Heart right ventricle (tissue), 16 donors: ENCODE results near the gene FBXO9. TPM values are rescaled to one million over a fixed set of nuclear protein-coding genes. Genes with fewer than 3 reads are reported as not detected.

Experiments used
- ATAC-seq, 8 donors: fragments of 200-7000 bp; cut with Tn5 transposase; one replicate each; pipeline ENCODE4 v1.9.1; 2020; ENCODE audit warnings: mild to moderate bottlenecking in 8 of 8, moderate library complexity in 8 of 8, moderate number of reproducible peaks in 1 of 8
- DNase-seq, 2 donors: peaks; one replicate each; pipeline ENCODE4 v3.0.0-alpha.2; 2020
- H3K27ac ChIP-seq, 10 donors: fragments of 200-600 bp; sonication (generic) in 2 of 10; one replicate each; pipeline versions ENCODE4 v1.5.0 to v1.8.0; 2020 to 2022; ENCODE audit warnings: mild to moderate bottlenecking in 3 of 10
- H3K27me3 ChIP-seq, 7 donors: fragments of 200-600 bp; one replicate each; pipeline ENCODE4 v1.8.0; 2021 to 2022; ENCODE audit warnings: mild to moderate bottlenecking in 2 of 7
- H3K36me3 ChIP-seq, 9 donors: fragments of 200-600 bp; sonication (generic) in 1 of 9; one replicate each; pipeline versions ENCODE4 v1.5.0 to v1.8.0; 2020 to 2022; ENCODE audit warnings: mild to moderate bottlenecking in 2 of 9
- H3K4me1 ChIP-seq, 9 donors: fragments of 200-600 bp; sonication (generic) in 1 of 9; one replicate each; pipeline versions ENCODE4 v1.5.0 to v1.8.0; 2020 to 2022; ENCODE audit warnings: mild to moderate bottlenecking in 4 of 9
- H3K4me3 ChIP-seq, 10 donors: fragments of 200-600 bp; sonication (generic) in 2 of 10; one replicate each; pipeline versions ENCODE4 v1.5.0 to v1.8.0; 2020 to 2022; ENCODE audit warnings: mild to moderate bottlenecking in 7 of 10, moderate library complexity in 2 of 10
- H3K9me3 ChIP-seq, 11 donors: fragments of 200-600 bp in 10 of 11; sonication (generic) in 2 of 11; one replicate each; pipeline versions ENCODE4 v1.5.0 to v1.8.0; 2013 to 2022; ENCODE audit warnings: mild to moderate bottlenecking in 2 of 11, control low read depth in 1 of 11, moderate library complexity in 1 of 11
- CTCF ChIP-seq, 9 donors: fragments of 200-600 bp; sonication (generic) in 2 of 9; IDR thresholded peaks; one replicate each; pipeline versions ENCODE4 v1.5.0 to v1.8.0; 2021 to 2022; ENCODE audit warnings: antibody characterized with exemption in 9 of 9, mild to moderate bottlenecking in 5 of 9, moderate library complexity in 1 of 9
- WGBS, 2 donors: extraction: QIAGEN DNeasy Blood & Tissue Kit; methylation state at CpG; one replicate each; pipeline ENCODE4 v1.1.7; 2013; ENCODE audit warnings: inconsistent platforms in 1 of 2; 5-methylcytosine and 5-hydroxymethylcytosine counted together
- intact Hi-C, 10 donors: fragments of 100-400 bp; cut with DNase I; formaldehyde crosslinking; loops; one replicate each; pipeline versions ENCODE4 v1.11.1 to v1.14.2; 2022
- polyA plus RNA-seq, 2 donors: library from polyadenylated mRNA; stranded (reverse); fragments of 200-250 nt; gene quantifications; one replicate each; pipeline ENCODE4 v1.2.3, GENCODE V29; 2013
- total RNA-seq, 10 donors: library from RNA; stranded (reverse); fragmentation: NEBNext Ultra II Directional in 3 of 10; extraction: Animal tissue kit (Norgen Biotek cat#: 25700) in 3 of 10; gene quantifications; one replicate each; pipeline versions ENCODE4 v1.2.1 to v1.2.4, GENCODE V29; 2021 to 2023
- donor health status: Arrhythmogenic right ventricular cardiomyopathy.
- donor health status: ischemic (EF 13 %, LVEDD 7.1; RV severe dilation, severe dysfunction).
- donor health status: healthy with polysubstance abuse.
- donor health status: DM: no; HTN: yes; CAD: no.
- donor health status: DM: no; HTN: no; CAD: no.
- donor health status: ischemic (EF 25% LVEDD 6.9; RV normal size, moderate dysfunction).
- donor health status: ischemic (EF 25% LVEDD 5.7; RV mildly dilated, moderate dysfunction).
- donor health status: healthy.
- donor health status: DM: yes; HTN: yes; CAD: no.
- donor health status: Ischemic cardiomyopathy.
- donor health status: ischemic (EF 35%, LVEDD 5.7; RV mildly dilated, moderate dysfunction).
- donor health status: nonischemic (EF 11% LVEDD 7.7; RV severe dilation, severe dysfunction).
- donor health status: DM: yes; HTN: yes; CAD: no.
- donor health status: PGD.
- donor health status: ischemic (EF 29% LVEDD 5.4; RV normal size, mild dysfunction).
- donor health status: nonischemic (EF 23%, LVEDD 6.1; RV moderate dilation, normal function).

FBXO9 gene
- total and polyA plus RNA-seq, 12 donors = 16.8 to 80.8 (median 61.8) TPM

DNA sequence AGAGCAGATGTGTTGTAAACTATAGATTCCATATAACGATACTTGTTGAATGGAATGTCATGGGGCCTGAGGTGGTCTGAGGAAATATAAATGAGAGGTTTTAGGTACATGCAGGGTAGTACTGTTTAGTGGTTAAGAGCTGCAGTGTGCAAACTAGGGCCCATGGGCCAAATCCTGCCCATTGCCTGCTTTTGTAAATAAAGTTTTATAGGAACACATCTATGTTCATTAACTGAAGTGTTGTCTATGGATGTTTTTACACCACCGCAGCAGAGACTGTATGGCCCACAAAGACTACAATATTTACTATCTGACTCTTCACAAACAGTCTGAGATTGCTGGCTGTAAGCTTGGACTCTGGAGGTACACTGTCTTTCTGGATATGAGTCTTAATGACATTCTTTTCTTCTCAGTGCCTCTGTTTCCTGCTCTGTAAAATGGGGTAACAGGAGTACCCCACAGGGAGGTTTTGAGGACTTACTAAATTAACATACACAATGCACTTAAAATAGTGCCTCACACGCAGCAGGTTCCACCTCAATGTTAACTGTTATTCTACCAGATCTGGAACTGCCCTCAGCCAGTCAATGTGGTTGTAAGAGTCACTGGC is 70.9 kb downstream of the FBXO9 start:
- Histone ChIP-seq H3K4me1 (no peaks in the 10 kb centered on the region), H3K27ac (no peak overlapping the region), H3K27me3 (peaks cover 0 to 11% (median 0%) of the 10 kb centered on the region in 7 donors), H3K4me3 (no peak overlapping the region), H3K36me3 (no peaks in the 10 kb centered on the region), H3K9me3 (no peaks in the 10 kb centered on the region)
- intact Hi-C loops = no loop called here
- no peak for TF ChIP-seq CTCF (IDR thresholded peaks at IDR 0.05)
- DNase-seq = no peak
- ATAC-seq = no peak
- 83 to 88% methylated on average over 3 of the region's 3 CpGs for WGBS, 2 donors

DNA sequence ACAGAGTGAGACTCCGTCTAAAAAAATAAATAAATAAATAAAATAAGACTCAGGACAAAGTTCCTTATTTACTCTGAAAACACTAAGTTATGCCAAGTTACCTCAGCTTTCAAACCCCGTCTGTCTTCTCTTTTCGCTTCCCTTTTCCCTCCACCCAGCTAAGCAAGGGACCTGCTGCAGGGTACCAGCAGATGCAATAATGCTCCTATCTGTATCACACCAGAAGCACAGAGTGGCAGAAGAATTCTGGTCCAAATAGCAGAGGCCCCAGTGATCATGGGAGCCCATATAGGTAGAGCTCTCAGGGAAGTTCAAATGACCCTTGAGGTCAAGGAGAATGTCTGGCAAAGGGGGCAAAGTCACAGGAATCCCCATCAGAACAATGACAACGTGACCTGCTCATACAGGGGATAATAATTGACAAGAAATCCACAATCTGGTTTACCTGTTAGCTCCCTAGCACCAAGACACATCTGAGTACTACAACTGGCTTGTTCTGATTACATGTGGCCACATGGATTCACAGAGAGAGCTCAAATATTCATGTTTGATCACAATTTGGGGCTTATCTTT is 74.7 kb downstream of the FBXO9 start:
- no peak for TF ChIP-seq CTCF (IDR thresholded peaks at IDR 0.05)
- Histone ChIP-seq H3K27ac (no peak overlapping the region), H3K27me3 (peaks cover 0 to 7% (median 0%) of the 10 kb centered on the region in 7 donors), H3K4me1 (no peaks in the 10 kb centered on the region), H3K9me3 (no peaks in the 10 kb centered on the region), H3K4me3 (no peak overlapping the region), H3K36me3 (no peaks in the 10 kb centered on the region)
- no peak for DNase-seq
- ATAC-seq = no peak
- WGBS, 2 donors = 72 to 79% methylated on average over 4 of the region's 4 CpGs
- intact Hi-C loops = no loop called here

DNA sequence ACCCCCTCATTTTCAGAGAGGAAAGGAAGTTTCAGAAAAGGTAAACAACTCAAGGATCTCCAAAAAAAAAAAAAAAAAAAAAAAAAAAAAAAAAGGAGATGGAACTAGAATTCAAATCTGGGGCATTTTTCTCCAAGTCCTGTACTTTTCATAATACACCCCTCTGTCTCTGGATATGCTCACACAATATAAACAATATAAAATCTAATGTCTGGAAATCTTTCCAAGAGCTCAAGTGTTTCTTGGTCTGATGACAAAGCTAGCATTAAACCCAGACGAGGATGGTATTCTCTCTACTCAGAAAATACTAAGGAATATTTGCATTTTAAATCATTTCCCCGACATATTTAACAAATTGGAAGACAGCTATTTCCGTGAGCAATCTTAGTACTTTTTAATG is 77.6 kb downstream of the FBXO9 start:
- intact Hi-C loops = no loop called here
- Histone ChIP-seq H3K27me3 (peaks cover 0 to 4% (median 0%) of the 10 kb centered on the region in 7 donors), H3K4me3 (no peak overlapping the region), H3K36me3 (no peaks in the 10 kb centered on the region), H3K27ac (no peak overlapping the region), H3K9me3 (no peaks in the 10 kb centered on the region), H3K4me1 (no peaks in the 10 kb centered on the region)
- TF ChIP-seq CTCF (IDR thresholded peaks at IDR 0.05) = no peak
- DNase-seq (no peak), ATAC-seq (no peak)
- 72 to 74% methylated on average over 3 of the region's 3 CpGs for WGBS, 2 donors

DNA sequence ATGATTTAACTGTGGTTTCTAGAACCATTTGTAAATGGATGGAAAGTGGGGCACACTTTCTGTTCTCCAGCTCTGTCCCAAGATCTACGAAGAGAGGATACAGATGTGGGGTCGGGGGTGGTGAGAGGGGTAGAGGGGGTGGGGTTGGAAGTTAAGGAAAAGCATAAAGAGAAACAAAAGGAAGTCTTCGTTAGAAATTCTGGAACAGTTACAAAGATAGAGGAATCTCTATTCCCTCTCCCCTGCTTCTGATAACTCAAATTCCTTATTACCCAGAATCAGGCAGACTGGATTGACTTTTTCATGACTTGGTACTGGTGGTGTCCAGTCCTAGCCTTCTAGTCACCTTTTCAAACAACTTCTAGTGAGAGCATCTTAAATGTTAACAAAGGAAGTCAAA is 78.5 kb downstream of the FBXO9 start:
- Histone ChIP-seq H3K9me3 (no peaks in the 10 kb centered on the region), H3K27ac (no peak overlapping the region), H3K36me3 (no peaks in the 10 kb centered on the region), H3K27me3 (peaks cover 0 to 3% (median 0%) of the 10 kb centered on the region in 7 donors), H3K4me3 (no peak overlapping the region), H3K4me1 (no peaks in the 10 kb centered on the region)
- intact Hi-C loops = no loop called here
- WGBS, 2 donors = 41 to 50% methylated on average over 3 of the region's 3 CpGs
- DNase-seq = no peak
- no peak for TF ChIP-seq CTCF (IDR thresholded peaks at IDR 0.05)
- no peak for ATAC-seq
